GM19025 (cell line): ENCODE results near the gene NHLRC3.
"Not testable (repeated sequence)": the region's sequence is repeated elsewhere in the genome, so short reads cannot be mapped to it uniquely, and the experiment has no call there.

Experiments used
- ATAC-seq: cut with Tn5 transposase; IDR thresholded peaks from one replicate; pipeline ENCODE4 v1.9.1; 2021; ENCODE audit warnings: mild to moderate bottlenecking, low read depth, moderate library complexity; ENCODE audit not compliant: unreplicated experiment

The NHLRC3 gene

GRCh38 chr13:39040206-39040605 is 1.9 kb downstream of the NHLRC3 start:
- no peak for ATAC-seq

DNA sequence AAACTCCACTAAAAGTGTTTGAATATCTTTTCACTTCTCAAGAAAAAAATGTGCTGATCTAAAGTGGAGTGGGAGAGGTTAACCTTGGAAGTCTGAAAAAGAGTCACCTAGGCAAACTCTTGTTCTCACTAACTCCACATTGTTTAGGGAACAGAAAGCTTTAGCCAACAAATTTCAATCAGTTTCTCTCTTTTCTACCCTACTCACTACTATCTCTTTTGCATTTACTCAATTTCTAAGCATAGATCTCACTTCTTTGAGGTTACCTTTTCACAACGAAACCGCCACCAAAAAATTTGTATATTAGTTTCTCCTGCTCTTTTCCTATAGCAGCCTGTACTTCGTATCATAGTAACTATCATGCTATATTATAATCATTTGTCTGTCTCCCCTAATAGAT is 6.3 kb downstream of the NHLRC3 start:
- ATAC-seq, result peak; percentile 66

DNA sequence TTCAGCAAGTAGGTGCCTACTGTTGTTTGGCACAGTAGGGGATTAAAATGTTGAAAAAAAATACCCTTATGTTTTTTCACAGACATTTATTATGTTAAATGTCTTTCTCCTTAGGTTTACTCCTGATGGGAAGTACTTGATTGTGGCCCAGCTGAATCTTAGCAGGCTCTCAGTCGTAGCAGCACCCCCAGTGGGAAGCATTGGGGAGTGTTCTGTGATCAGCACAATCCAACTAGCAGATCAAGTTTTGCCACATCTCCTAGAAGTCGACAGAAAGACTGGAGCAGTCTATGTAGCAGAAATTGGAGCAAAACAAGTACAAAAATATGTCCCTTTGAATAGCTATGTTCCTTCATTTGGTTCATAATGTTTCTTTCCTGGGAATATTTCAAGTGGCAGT is 9.3 kb downstream of the NHLRC3 start:
- no peak for ATAC-seq

DNA sequence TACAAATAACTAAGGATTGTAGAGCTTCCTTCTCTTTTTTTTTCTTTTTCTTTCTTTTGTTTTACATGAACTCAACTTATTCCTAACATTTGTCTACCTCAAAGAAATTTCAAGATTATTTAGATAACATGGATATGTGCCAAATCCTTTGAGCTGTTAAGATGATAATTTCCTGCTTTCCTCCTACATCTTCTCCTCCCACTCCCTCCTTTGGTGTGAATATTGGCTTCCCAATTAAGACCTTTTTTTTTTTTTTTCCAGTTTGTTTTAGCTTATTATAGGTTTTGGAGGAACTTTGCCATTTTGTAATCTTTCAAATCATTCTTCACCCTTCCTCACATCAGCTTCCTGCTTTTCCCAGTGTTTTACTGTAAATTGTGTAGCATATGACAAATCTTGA is 10.6 kb downstream of the NHLRC3 start:
- ATAC-seq, result no peak

GRCh38 chr13:39049274-39049673 is 11.0 kb downstream of the NHLRC3 start:
- no peak for ATAC-seq

GRCh38 chr13:39051157-39051556 is 12.9 kb downstream of the NHLRC3 start:
- no peak for ATAC-seq

DNA sequence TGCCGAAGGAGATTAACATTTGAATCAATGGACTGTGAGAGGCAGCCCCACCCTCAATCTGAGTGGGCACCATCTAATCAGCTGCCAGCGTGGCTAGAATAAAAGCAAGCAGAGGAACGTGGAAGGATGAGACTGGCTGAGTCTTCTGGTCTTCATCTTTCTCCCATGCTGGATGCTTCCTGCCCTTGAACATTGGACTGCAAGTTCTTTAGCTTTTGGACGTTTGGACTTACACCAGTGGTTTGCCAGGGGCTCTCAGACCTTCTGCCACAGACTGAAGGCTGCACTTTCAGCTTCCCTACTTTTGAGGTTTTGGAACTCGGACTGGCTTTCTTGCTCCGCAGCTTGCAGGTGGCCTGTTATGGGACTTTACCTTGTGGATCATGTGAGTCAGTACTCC is 14.7 kb downstream of the NHLRC3 start:
- no peak for ATAC-seq

DNA sequence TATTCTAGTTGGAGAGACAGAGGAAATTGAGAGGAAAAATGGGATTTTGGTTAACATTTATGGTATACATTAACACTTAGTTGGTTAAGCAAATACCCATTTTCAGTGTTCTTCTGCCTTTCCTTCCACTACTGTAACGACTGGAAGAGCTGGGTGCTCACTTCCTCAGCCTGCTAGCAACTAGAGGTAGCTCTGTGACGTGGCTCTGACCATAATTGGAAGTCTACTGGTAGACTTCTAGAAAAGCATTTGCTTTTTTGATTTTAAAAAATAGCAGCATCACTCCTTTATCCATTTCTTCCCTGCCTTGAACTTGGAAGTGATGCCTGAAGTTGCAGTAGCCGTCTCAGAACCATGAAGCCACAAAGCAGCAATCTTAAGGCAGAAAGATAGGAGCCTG is 15.9 kb downstream of the NHLRC3 start:
- no peak for ATAC-seq

- no peak for ATAC-seq
Measured at GRCh38 chr13:39056018-39056417, 17.8 kb downstream of the NHLRC3 start.

DNA sequence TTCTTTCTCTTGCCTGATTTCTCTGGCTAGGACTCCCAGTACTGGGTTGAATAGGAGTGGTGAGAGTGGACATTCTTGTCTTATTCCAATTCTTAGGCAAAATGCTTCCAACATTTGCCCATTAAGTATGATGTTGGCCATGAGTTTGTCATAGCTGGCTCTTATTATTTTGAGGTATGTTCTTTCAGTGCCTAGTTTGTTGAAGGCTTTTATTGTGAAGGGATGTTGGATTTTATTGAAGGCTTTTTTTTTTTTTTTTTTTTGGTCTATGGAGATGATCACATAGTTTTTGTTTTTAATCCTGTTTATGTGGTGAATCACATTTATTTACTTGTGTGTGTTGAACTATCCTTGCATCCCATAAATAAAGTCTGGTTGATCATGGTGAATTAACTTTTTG is 19.8 kb downstream of the NHLRC3 start:
- ATAC-seq, result no peak

DNA sequence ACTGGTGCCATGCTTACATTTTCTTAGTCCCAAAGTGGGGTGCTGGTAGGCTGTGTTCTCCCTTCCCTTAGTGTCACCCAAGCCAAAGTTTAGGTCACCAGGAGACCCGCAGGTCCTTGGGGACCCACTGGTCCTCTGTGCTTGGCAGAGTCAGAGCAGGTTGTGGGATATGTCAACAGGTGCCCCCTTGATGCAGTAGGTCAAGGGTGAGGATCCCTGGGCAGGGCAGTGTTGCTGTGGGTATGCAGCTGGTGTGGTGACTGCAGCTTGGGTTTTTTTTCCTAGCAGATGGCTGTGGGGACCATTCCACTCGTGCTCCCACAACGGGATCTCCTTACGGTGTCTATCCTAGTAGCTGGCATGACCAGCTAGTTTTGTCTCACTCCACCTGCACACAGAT is 23.7 kb downstream of the NHLRC3 start:
- ATAC-seq, result no peak

GRCh38 chr13:39072842-39073241 is 34.6 kb downstream of the NHLRC3 start:
- no peak for ATAC-seq

DNA sequence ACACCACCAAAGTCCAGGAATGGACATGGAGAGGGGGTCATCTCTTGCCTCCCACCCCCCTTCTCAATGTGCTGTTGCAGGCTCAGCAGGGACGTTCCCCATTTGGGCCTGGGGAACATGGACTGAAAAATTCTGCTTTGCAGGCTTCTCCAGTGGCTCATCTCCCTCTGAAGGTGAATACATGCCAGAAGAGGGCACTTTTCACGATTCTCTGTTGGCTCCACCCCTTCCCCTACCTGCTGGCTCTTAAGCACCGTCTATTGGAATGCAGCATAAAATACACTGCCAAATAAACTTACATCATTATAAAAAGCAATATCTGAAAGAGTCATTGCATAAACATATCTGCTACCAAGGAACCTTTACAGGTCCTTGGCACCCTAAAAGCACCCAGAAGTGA is 35.7 kb downstream of the NHLRC3 start:
- ATAC-seq, result no peak

GRCh38 chr13:39086251-39086945 is 48.1 kb downstream of the NHLRC3 start:
- not testable (repeated sequence) for ATAC-seq

GRCh38 chr13:39091586-39091985 is 53.3 kb downstream of the NHLRC3 start:
- no peak for ATAC-seq

- ATAC-seq, result no peak
Measured at GRCh38 chr13:39095500-39095899, 57.2 kb downstream of the NHLRC3 start.

DNA sequence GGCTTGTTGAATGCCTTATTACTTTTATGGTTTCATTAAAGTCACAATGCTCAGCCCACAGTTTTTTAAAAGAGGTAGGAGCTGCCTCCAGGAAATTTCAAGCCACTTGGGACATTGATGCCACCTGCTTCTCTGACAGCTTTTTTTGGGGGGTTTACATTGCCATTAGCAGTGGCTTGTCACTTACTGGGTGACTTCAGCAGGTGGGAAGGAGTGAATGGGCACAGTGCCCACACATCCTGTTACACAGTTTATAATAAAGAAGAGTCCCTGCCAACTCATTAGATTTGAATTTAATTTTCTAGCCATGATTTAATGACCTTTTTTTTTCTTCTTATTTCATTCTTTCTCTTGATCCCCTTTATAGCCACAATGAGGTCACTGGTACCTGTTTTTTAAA is 61.0 kb downstream of the NHLRC3 start:
- ATAC-seq, result no peak
